Kidney (tissue), 14 donors: Measurements from ENCODE around the gene PYDC1. TPM values are rescaled to one million over a fixed set of nuclear protein-coding genes. Genes with fewer than 3 reads are reported as not detected.

ENCODE experiments used
- DNase-seq, 5 donors: peaks; one replicate each; pipeline ENCODE4 v3.0.0-alpha.2; 2013 to 2020
- FAIRE-seq: peaks from 2 replicates; lab custom pipeline; 2012; peaks lifted over from hg19 to GRCh38; lab: Jason Lieb, UNC
- H3K27ac ChIP-seq, 2 donors: one replicate each; pipeline ENCODE4 v1.7.0; 2013; ENCODE audit warnings: low read depth in 2 of 2, low read length in 2 of 2, inconsistent platforms in 1 of 2
- H3K27me3 ChIP-seq: one replicate; pipeline ENCODE4 v1.7.1; 2013; ENCODE audit warnings: low read length, inconsistent platforms; ENCODE audit not compliant: control insufficient read depth, insufficient read depth
- H3K36me3 ChIP-seq, 3 donors: one replicate each; pipeline versions ENCODE4 v1.7.0 to v1.7.1; 2013; ENCODE audit warnings: low read length in 3 of 3, control low read depth in 1 of 3, inconsistent platforms in 1 of 3; ENCODE audit not compliant: insufficient read depth in 3 of 3, control insufficient read depth in 2 of 3
- H3K4me1 ChIP-seq, 3 donors: one replicate each; pipeline versions ENCODE4 v1.7.0 to v1.7.1; 2013; ENCODE audit warnings: low read length in 3 of 3, inconsistent platforms in 1 of 3, low read depth in 1 of 3; ENCODE audit not compliant: control insufficient read depth in 2 of 3, insufficient read depth in 2 of 3
- H3K4me3 ChIP-seq, 3 donors: one replicate each; pipeline versions ENCODE4 v1.7.0 to v1.8.1; 2013; ENCODE audit warnings: low read length in 3 of 3, control low read depth in 1 of 3, inconsistent platforms in 1 of 3
- H3K9ac ChIP-seq, 3 donors: one replicate each; pipeline versions ENCODE4 v1.7.0 to v1.7.1; 2013; ENCODE audit warnings: low read length in 3 of 3, control low read depth in 1 of 3, inconsistent platforms in 1 of 3
- H3K9me3 ChIP-seq, 3 donors: one replicate each; pipeline versions ENCODE4 v1.7.0 to v1.7.1; 2013; ENCODE audit warnings: low read length in 3 of 3, control low read depth in 1 of 3, inconsistent platforms in 1 of 3; ENCODE audit not compliant: control insufficient read depth in 2 of 3, insufficient read depth in 1 of 3
- CTCF ChIP-seq: IDR thresholded peaks from 3 replicates; pipeline ENCODE4 v1.5.1; 2012; ENCODE audit warnings: mild to moderate bottlenecking, moderate library complexity, borderline replicate concordance; ENCODE audit not compliant: insufficient read depth; ENCODE audit errors: extremely low read depth
- intact Hi-C: fragments of 100-400 bp; cut with DNase I; formaldehyde crosslinking; loops from one replicate; pipeline ENCODE4 v1.11.1; 2022
- polyA plus RNA-seq: library from polyadenylated mRNA; stranded (reverse); fragments of 350-450 nt; fragmentation: Illumina TruSeq; extraction: RNeasy Lipid Tissue Mini Kit (QIAGEN cat#74804); gene quantifications from one replicate; pipeline ENCODE4 v1.2.3, GENCODE V29; 2014; ENCODE audit warnings: low read depth, low replicate concordance; ENCODE audit not compliant: insufficient read depth
- total RNA-seq: library from RNA; stranded (reverse); fragmentation: NEBNext Ultra II Directional; extraction: Animal tissue kit (Norgen Biotek cat#: 25700); gene quantifications from one replicate; pipeline ENCODE4 v1.2.1, GENCODE V29; 2021
- donor health status: control.
- donor health status: control.
- donor health status: control.
- donor health status: control.
- donor health status: control.
- donor health status: DM: yes; HTN: yes; CAD: no.
- donor health status: Normal renal cell carcinoma (clear cell type).

Gene PYDC1
- total and polyA plus RNA-seq, 2 donors from 2014 or later = not detected

GRCh38 chr16:31189412-31189778, 27.5 kb downstream of the PYDC1 start:
- no peak for TF ChIP-seq CTCF
- intact Hi-C loops = no loop called here
- Histone ChIP-seq H3K4me3 (no peak overlapping the region), H3K27ac (no peak overlapping the region), H3K36me3 (peaks cover 42 to 80% (median 72%) of the 10 kb centered on the region in 3 donors), H3K4me1 (no peaks in the 10 kb centered on the region), H3K27me3 (no peaks in the 10 kb centered on the region), H3K9me3 (no peaks in the 10 kb centered on the region), H3K9ac (no peak overlapping the region)
- no peak for DNase-seq
- no peak for FAIRE-seq

- Histone ChIP-seq H3K36me3 (peaks cover 39 to 86% (median 72%) of the 10 kb centered on the region in 3 donors), H3K27me3 (no peaks in the 10 kb centered on the region), H3K27ac (no peak overlapping the region), H3K9ac (no peak overlapping the region), H3K9me3 (no peaks in the 10 kb centered on the region), H3K4me3 (no peak overlapping the region), H3K4me1 (no peaks in the 10 kb centered on the region)
- no peak for DNase-seq
- no peak for FAIRE-seq
- TF ChIP-seq CTCF = no peak
- intact Hi-C loops = no loop called here
Observed at GRCh38 chr16:31188450-31189411, 28.2 kb downstream of the PYDC1 start.

- Histone ChIP-seq H3K4me1 (no peaks in the 10 kb centered on the region), H3K27me3 (no peaks in the 10 kb centered on the region), H3K9ac (no peak overlapping the region), H3K27ac (no peak overlapping the region), H3K4me3 (no peak overlapping the region), H3K36me3 (peaks cover 42 to 89% (median 69%) of the 10 kb centered on the region in 3 donors), H3K9me3 (no peaks in the 10 kb centered on the region)
- intact Hi-C loops = no loop called here
- no peak for DNase-seq
- TF ChIP-seq CTCF = no peak
- no peak for FAIRE-seq
Observed at GRCh38 chr16:31187808-31188189, 29.1 kb downstream of the PYDC1 start.
